AG10803 (cell line): ENCODE measurements around the gene GPRIN1.
A peak's percentile ranks its signal among the peaks of the same experiment; 100 is the strongest.

Source experiments
- DNase-seq: peaks from one replicate; pipeline ENCODE4 v3.0.0; 2010; ENCODE audit warnings: low read depth
- H3K4me3 ChIP-seq: 2 replicates; pipeline ENCODE4 v1.5.1; 2011; ENCODE audit warnings: mild to moderate bottlenecking, low read length, control low read depth
- CTCF ChIP-seq: conservative IDR thresholded peaks from 2 replicates; pipeline ENCODE4 v1.5.1; 2011; ENCODE audit warnings: mild to moderate bottlenecking, low read length, control low read depth, inconsistent platforms

The GPRIN1 gene

GRCh38 chr5:176570044-176570443, 39.9 kb downstream of the GPRIN1 start:
- peak; percentile 25 for DNase-seq
- no peak overlapping the region for H3K4me3 ChIP-seq
- no peak; the same call in 1 of the 2 replicates for TF ChIP-seq CTCF

GRCh38 chr5:176568657-176569056, 41.3 kb downstream of the GPRIN1 start:
- TF ChIP-seq CTCF, result no peak
- no peak for DNase-seq
- no peak overlapping the region for H3K4me3 ChIP-seq

- no peak for TF ChIP-seq CTCF
- H3K4me3 ChIP-seq, result no peak overlapping the region
- DNase-seq, result no peak
These were observed 44.1 kb downstream of the GPRIN1 start for GRCh38 chr5:176565760-176566288.

GRCh38 chr5:176564002-176564401, 46.0 kb downstream of the GPRIN1 start:
- TF ChIP-seq CTCF, result no peak
- no peak overlapping the region for H3K4me3 ChIP-seq
- no peak for DNase-seq

GRCh38 chr5:176562189-176562588, 47.8 kb downstream of the GPRIN1 start:
- no peak for DNase-seq
- no peak overlapping the region for H3K4me3 ChIP-seq
- no peak for TF ChIP-seq CTCF

- no peak for DNase-seq
- H3K4me3 ChIP-seq, result no peak overlapping the region
- no peak for TF ChIP-seq CTCF
These were observed 48.7 kb downstream of the GPRIN1 start for GRCh38 chr5:176561259-176561658.

GRCh38 chr5:176560364-176560763, 49.6 kb downstream of the GPRIN1 start:
- H3K4me3 ChIP-seq, result no peak overlapping the region
- TF ChIP-seq CTCF, result no peak
- no peak for DNase-seq
